ENCODE results near the gene ZNF770. TPM values are rescaled to one million over a fixed set of nuclear protein-coding genes. Genes with fewer than 3 reads are reported as not detected.
A peak's percentile ranks its signal among the peaks of the same experiment; 100 is the strongest.

ZNF770 gene
- total RNA-seq, 6 donors from 2014 or later: 6.4 to 28.2 (median 21.7) TPM

DNA sequence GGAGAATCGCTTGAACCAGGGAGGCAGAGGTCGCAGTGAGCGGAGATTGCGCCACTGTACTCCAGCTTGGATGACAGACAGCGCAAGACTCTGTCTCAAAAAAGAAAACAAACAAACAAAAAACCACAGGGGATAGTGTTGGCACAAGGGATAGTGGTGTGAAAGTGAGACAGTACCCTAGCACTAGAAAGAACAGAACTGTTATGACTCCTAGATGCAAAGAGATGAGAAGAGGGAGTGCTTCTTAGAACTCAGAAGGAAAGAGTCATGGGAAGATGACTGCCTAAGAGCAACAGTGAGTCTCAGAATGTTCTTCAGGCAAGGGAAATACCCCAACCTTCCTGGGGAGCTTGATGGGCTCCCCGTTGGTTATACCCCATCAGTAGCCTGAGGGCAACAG, 17.8 kb upstream of the ZNF770 start:
- Histone ChIP-seq H3K4me1 (no peaks in the 10 kb centered on the region), H3K27ac (no peak overlapping the region), H3K4me3 (no peak overlapping the region), H3K27me3 (no peaks in the 10 kb centered on the region), H3K36me3 (no peaks in the 10 kb centered on the region), H3K9me3 (no peaks in the 10 kb centered on the region)
- no peak for DNase-seq
- TF ChIP-seq POLR2AphosphoS5 (IDR thresholded peaks at IDR 0.05) (no peak), EP300 (IDR thresholded peaks at IDR 0.05) (no peak), POLR2A (IDR thresholded peaks at IDR 0.05) (no peak)
- TF ChIP-seq, protein P1, sequence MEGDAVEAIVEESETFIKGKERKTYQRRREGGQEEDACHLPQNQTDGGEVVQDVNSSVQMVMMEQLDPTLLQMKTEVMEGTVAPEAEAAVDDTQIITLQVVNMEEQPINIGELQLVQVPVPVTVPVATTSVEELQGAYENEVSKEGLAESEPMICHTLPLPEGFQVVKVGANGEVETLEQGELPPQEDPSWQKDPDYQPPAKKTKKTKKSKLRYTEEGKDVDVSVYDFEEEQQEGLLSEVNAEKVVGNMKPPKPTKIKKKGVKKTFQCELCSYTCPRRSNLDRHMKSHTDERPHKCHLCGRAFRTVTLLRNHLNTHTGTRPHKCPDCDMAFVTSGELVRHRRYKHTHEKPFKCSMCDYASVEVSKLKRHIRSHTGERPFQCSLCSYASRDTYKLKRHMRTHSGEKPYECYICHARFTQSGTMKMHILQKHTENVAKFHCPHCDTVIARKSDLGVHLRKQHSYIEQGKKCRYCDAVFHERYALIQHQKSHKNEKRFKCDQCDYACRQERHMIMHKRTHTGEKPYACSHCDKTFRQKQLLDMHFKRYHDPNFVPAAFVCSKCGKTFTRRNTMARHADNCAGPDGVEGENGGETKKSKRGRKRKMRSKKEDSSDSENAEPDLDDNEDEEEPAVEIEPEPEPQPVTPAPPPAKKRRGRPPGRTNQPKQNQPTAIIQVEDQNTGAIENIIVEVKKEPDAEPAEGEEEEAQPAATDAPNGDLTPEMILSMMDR (IDR thresholded peaks at IDR 0.05): no peak
- ATAC-seq (ENCODE audit: low FRiP score in 2 of 2): no peak
- 93% methylated on average over 6 of the region's 6 CpGs for WGBS, 2 donors

DNA sequence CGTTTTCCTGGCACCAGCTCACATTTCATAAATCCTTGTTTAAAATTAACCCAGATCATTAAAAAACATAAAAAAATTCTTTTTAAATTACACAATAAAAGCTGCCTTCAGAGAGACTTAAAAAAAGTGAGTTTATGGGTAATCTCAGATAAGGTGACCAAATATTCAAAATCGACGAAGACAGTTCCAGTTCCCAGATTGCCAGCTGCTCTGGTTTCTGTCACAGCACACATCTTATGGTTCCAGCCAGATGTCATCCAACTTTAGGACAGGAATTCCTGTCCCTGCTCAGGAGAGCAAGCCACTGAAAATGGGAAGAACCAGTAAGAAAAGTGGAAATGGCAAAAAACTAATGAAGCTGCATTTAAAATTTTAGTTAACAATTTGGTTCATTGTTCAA, 15.8 kb upstream of the ZNF770 start:
- H3K27me3 ChIP-seq: no peaks in the 10 kb centered on the region

DNA sequence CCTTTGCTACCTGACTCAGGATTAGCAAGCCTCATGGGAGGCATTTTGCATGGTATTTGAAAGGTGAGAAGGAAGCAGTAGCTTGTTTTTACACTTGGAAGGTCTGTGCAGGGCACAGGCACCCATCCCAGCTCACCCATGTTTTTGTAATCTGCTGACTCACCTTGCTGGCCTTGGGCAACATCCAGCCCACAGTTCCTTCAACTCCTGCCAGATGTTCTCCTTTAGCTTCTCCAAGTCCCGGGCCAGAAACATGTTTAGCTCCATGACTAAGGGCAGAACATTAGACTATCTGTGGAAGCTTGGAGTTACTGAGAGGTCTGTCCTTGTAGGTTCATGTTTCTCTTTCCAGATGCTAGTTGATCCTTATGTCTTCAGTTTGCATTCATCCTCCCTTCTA, 12.4 kb upstream of the ZNF770 start:
- Histone ChIP-seq H3K4me1 (no peaks in the 10 kb centered on the region), H3K27me3 (no peaks in the 10 kb centered on the region), H3K36me3 (no peaks in the 10 kb centered on the region), H3K27ac (no peak overlapping the region), H3K9me3 (no peaks in the 10 kb centered on the region), H3K4me3 (no peak overlapping the region)
- DNase-seq: peak in 1 of 2 donors; percentile 34
- no peak for TF ChIP-seq EP300 (IDR thresholded peaks at IDR 0.05)
- TF ChIP-seq, protein P1 (IDR thresholded peaks at IDR 0.05): no peak
- no peak for TF ChIP-seq POLR2A (IDR thresholded peaks at IDR 0.05)
- TF ChIP-seq POLR2AphosphoS5 (IDR thresholded peaks at IDR 0.05): no peak
- no peak for ATAC-seq (ENCODE audit: low FRiP score in 2 of 2)
- WGBS, 2 donors: 43 to 44% methylated on average over 1 of the region's 1 CpG

More for the DNA sequence above, 15.8 kb upstream of the ZNF770 start:
- no peaks in the 10 kb centered on the region for H3K9me3 ChIP-seq
- DNase-seq (no peak), ATAC-seq (ENCODE audit: low FRiP score in 2 of 2) (no peak)
- H3K4me1 ChIP-seq: no peaks in the 10 kb centered on the region
- H3K27ac ChIP-seq: no peak overlapping the region
- 62 to 74% methylated on average over 3 of the region's 3 CpGs for WGBS, 2 donors
- TF ChIP-seq, protein P1 (IDR thresholded peaks at IDR 0.05): no peak
- TF ChIP-seq POLR2A (IDR thresholded peaks at IDR 0.05) (no peak), EP300 (IDR thresholded peaks at IDR 0.05) (no peak), POLR2AphosphoS5 (IDR thresholded peaks at IDR 0.05) (no peak)
- no peaks in the 10 kb centered on the region for H3K36me3 ChIP-seq
- H3K4me3 ChIP-seq: no peak overlapping the region

DNA sequence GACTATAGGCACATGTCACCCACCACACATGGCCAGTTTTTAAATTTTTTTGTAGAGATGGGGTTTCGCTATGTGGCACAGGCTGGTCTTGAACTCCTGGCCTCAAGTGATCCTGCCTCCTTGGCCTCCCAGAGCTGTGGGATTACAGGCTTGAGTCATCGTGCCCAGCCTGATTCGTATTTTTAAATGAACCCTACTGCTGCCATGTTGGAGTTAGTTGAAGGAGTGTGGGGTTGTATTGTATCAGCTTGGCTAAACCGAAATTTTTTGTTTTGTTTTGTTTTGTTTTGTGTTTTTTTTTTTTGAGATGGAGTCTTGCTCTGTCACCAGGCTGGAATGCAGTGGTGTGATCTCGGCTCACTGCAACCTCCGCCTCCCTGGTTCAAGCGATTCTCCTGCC, 11.8 kb upstream of the ZNF770 start:
- DNase-seq: no peak
- Histone ChIP-seq H3K27ac (no peak overlapping the region), H3K36me3 (no peaks in the 10 kb centered on the region), H3K4me3 (no peak overlapping the region), H3K9me3 (no peaks in the 10 kb centered on the region), H3K27me3 (no peaks in the 10 kb centered on the region), H3K4me1 (no peaks in the 10 kb centered on the region)
- ATAC-seq (ENCODE audit: low FRiP score in 2 of 2): no peak
- TF ChIP-seq POLR2AphosphoS5 (IDR thresholded peaks at IDR 0.05): no peak
- TF ChIP-seq POLR2A (IDR thresholded peaks at IDR 0.05): no peak
- no peak for TF ChIP-seq EP300 (IDR thresholded peaks at IDR 0.05)
- TF ChIP-seq, protein P1 (IDR thresholded peaks at IDR 0.05): no peak
- WGBS, 2 donors: 92 to 94% methylated on average over 7 of the region's 7 CpGs

DNA sequence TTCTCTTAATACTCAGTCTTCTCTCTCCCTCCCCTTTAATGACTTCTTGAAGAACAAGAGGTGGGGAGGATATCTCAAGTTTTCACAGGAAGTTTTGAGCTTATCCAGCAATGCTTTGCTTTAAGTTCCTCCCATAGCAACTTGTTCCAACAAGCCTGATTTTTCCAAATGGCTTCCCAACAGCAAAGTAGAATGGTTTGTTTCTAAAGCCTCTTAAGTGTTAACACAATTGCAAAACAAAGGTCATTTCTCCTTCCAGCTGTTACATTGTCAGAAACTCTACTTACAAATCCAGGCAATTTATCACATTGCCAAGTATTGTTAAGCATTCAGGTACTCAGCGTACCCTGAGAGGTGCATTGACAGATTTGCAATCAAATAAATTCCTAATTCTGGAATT, 6.8 kb upstream of the ZNF770 start:
- no peaks in the 10 kb centered on the region for H3K36me3 ChIP-seq
- DNase-seq (no peak), ATAC-seq (ENCODE audit: low FRiP score in 2 of 2) (no peak)
- TF ChIP-seq EP300 (IDR thresholded peaks at IDR 0.05) (no peak), POLR2AphosphoS5 (IDR thresholded peaks at IDR 0.05) (no peak), POLR2A (IDR thresholded peaks at IDR 0.05) (no peak)
- TF ChIP-seq, protein P1 (IDR thresholded peaks at IDR 0.05): no peak
- H3K27me3 ChIP-seq: no peaks in the 10 kb centered on the region
- 74 to 78% methylated on average over 1 of the region's 1 CpG for WGBS, 2 donors
- no peak overlapping the region for H3K27ac ChIP-seq
- H3K4me1 ChIP-seq: no peaks in the 10 kb centered on the region
- no peaks in the 10 kb centered on the region for H3K9me3 ChIP-seq
- no peak overlapping the region for H3K4me3 ChIP-seq

All from upper lobe of left lung (tissue), 6 donors.